ENCODE measurements around the gene JPH3.

JPH3 gene

GRCh38 chr16:87611456-87611855 is 9.1 kb downstream of the JPH3 start:
- TF ChIP-seq CTCF (IDR thresholded peaks at IDR 0.05) = no peak
- Histone ChIP-seq H3K27ac (no peak overlapping the region), H3K36me3 (no peaks in the 10 kb centered on the region), H3K4me1 (no peaks in the 10 kb centered on the region), H3K4me3 (no peak overlapping the region), H3K27me3 (peaks cover 0 to 48% of the 10 kb centered on the region in 2 donors), H3K9me3 (no peaks in the 10 kb centered on the region)
- intact Hi-C loops (cut with DNase I; ENCODE audit: low total_unique reads) = no loop called here
- DNase-seq = no peak

- no peak for DNase-seq
- H3K36me3 ChIP-seq = no peaks in the 10 kb centered on the region
- H3K4me3 ChIP-seq = no peak overlapping the region
- no peak overlapping the region for H3K27ac ChIP-seq
- intact Hi-C loops (cut with DNase I; ENCODE audit: low total_unique reads) = no loop called here
- H3K27me3 ChIP-seq = peaks cover 0 to 47% of the 10 kb centered on the region in 2 donors
- H3K4me1 ChIP-seq = no peaks in the 10 kb centered on the region
- H3K9me3 ChIP-seq = no peaks in the 10 kb centered on the region
- no peak for TF ChIP-seq CTCF (IDR thresholded peaks at IDR 0.05)
Measured at GRCh38 chr16:87613961-87614360, 11.7 kb downstream of the JPH3 start.

DNA sequence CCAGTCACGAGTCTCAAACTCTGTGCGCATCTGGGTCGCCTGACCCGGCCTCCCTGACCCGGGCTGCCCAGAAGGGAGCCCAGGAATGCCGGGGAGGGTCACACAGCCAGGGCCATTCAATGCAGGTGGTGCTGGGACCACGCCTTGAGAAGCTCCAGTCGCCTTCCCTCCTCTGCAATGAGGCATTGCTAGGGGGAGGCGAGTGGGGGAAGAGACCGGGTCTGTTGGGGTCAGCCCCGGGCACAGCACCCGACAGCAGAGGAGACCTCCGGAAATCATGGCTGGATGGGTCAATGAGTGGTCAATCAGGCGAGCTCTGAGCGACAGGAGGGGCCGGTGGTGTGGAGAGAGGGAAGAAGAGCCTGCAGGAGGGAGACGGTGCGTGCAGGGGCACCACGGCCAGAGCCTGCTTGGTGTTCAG is 13.3 kb downstream of the JPH3 start:
- no peaks in the 10 kb centered on the region for H3K36me3 ChIP-seq
- intact Hi-C loops (cut with DNase I; ENCODE audit: low total_unique reads) = no loop called here
- no peak for DNase-seq
- no peak for TF ChIP-seq CTCF (IDR thresholded peaks at IDR 0.05)
- peaks cover 0 to 52% of the 10 kb centered on the region in 2 donors for H3K27me3 ChIP-seq
- H3K27ac ChIP-seq = no peak overlapping the region
- no peaks in the 10 kb centered on the region for H3K9me3 ChIP-seq
- H3K4me1 ChIP-seq = no peaks in the 10 kb centered on the region
- no peak overlapping the region for H3K4me3 ChIP-seq

GRCh38 chr16:87616556-87616955 is 14.2 kb downstream of the JPH3 start:
- intact Hi-C loops (cut with DNase I; ENCODE audit: low total_unique reads) = no loop called here
- Histone ChIP-seq H3K4me3 (no peak overlapping the region), H3K27me3 (peaks cover 0 to 61% of the 10 kb centered on the region in 2 donors), H3K27ac (no peak overlapping the region), H3K9me3 (no peaks in the 10 kb centered on the region), H3K4me1 (no peaks in the 10 kb centered on the region), H3K36me3 (no peaks in the 10 kb centered on the region)
- no peak for DNase-seq
- no peak for TF ChIP-seq CTCF (IDR thresholded peaks at IDR 0.05)

DNA sequence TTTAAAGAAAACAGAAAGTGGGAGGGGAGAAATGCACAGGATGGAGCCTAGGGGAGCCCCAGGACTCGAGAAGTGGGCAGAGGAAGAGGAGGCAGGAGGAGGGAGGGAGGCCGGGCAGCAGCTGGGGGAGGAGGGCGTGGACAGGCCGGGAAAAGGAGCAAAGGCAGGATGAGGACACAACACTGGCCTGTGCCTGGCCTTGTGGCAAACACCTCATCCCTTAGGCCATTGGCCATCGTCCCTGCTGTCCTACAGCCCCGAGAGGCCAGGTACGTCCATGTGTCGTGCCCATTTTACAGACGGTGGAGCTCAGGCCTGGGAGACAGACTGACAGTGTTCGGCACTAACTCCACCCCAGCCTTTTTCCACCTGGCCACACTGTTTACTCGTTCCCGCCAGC is 15.9 kb downstream of the JPH3 start:
- TF ChIP-seq CTCF (IDR thresholded peaks at IDR 0.05) = no peak
- Histone ChIP-seq H3K36me3 (no peaks in the 10 kb centered on the region), H3K27ac (no peak overlapping the region), H3K4me1 (no peaks in the 10 kb centered on the region), H3K27me3 (peaks cover 0 to 69% of the 10 kb centered on the region in 2 donors), H3K9me3 (no peaks in the 10 kb centered on the region), H3K4me3 (no peak overlapping the region)
- intact Hi-C loops (cut with DNase I; ENCODE audit: low total_unique reads) = no loop called here
- DNase-seq = no peak

Data from tibial artery (tissue), 4 donors.